Mammary epithelial cell (primary cell): Measurements from ENCODE around the gene DCAF8.

Experiments
- CTCF ChIP-seq, 2 donors: IDR thresholded peaks in 1 of 2; conservative IDR thresholded peaks in 1 of 2; 2 replicates each; pipeline ENCODE4 v1.5.1; 2011 to 2012; ENCODE audit warnings: inconsistent platforms in 2 of 2, low read length in 2 of 2, mild to moderate bottlenecking in 2 of 2, control low read depth in 1 of 2, low read depth in 1 of 2; ENCODE audit not compliant: insufficient read depth in 1 of 2; ENCODE audit errors: extremely low read depth in 1 of 2
- EZH2 ChIP-seq: IDR thresholded peaks from 2 replicates; pipeline ENCODE4 v1.6.1; 2012; ENCODE audit warnings: low read length, inconsistent platforms, borderline replicate concordance

DNA sequence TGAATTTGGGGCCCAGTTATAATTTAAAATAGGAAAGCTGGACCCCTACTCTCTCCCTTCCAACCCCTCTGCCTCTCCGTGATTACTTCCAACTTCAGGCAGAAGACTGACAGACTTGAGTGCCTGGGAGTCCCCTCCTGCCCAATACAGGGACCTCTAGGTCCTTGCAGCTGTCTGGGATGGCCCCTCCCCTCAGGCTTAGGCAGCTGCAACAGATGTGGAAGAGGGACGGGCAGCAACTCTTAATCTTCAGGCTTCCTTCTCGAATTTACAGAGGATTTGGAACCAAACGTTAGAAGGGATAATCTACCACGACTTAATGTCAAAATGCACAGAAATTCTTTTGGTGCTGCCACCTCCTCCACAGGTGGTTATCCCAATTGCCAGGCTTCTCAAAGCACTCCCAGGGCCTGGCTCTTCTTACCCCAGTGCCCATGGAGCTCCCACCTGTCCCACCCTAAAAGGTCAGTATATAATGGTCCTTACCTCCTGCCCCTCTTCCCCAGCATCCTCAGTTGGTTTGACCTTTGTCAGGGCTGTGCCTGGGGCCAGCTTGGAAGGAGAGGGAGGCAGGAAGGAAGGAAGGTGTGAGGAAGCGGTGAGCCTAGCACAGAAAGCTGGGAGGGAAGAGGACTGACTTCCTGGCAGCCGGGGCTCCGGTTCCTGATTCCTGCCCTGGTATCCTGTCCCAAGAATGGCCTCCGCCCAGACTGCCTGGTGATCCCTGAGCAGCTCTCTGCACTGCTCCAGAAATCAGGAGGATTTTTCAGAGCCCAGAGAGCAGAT lies 54.4 kb downstream of the DCAF8 start:
- TF ChIP-seq EZH2 = no peak
- TF ChIP-seq CTCF (conservative IDR thresholded peaks at IDR 0.05 in 1 of 2, IDR thresholded peaks at IDR 0.05 in 1 of 2; ENCODE audit: extremely low read depth in 1 of 2, insufficient read depth in 1 of 2, low read depth in 1 of 2, low read length in 2 of 2) = no peak
